K562 (cell line): ENCODE data around the gene AKT1S1. TPM values are rescaled to one million over a fixed set of nuclear protein-coding genes. Genes with fewer than 3 reads are reported as not detected.

Source experiments
- CCNT2 ChIP-seq: IDR thresholded peaks from 2 replicates; pipeline ENCODE4 v1.6.1; 2011; ENCODE audit warnings: borderline replicate concordance, low read depth, mild to moderate bottlenecking, moderate library complexity, mixed read lengths, low read length; ENCODE audit not compliant: insufficient read length; ENCODE audit errors: extremely low read depth
- EP300 ChIP-seq: IDR thresholded peaks from 2 replicates; pipeline ENCODE4 v1.6.1; 2012; ENCODE audit warnings: low read length, improper control_type of control experiment
- RUNX1 ChIP-seq: sonication (generic); IDR thresholded peaks from 2 replicates; pipeline ENCODE4 v1.6.1; 2016; ENCODE audit warnings: antibody characterized with exemption, low read depth
- SETDB1 ChIP-seq: IDR thresholded peaks from one replicate; pipeline ENCODE4 v1.6.1; 2012; ENCODE audit warnings: low read length, control low read depth, inconsistent platforms
- SRSF7 ChIP-seq: fragments of 200-400 bp; formaldehyde crosslinking; optimal IDR thresholded peaks from 2 replicates; pipeline ENCODE3; 2017; ENCODE audit warnings: mild to moderate bottlenecking, low read depth, low read length
- TARDBP ChIP-seq: fragments of 450-650 bp; IDR thresholded peaks from 2 replicates; pipeline ENCODE4 v1.6.1; 2016
- TEAD4 ChIP-seq, 2 experiments: sonication (generic) in 1 of 2; formaldehyde crosslinking in 1 of 2; IDR thresholded peaks; 2 replicates each; pipeline versions ENCODE4 v1.6.1 to v1.8.0; 2012 to 2022; ENCODE audit warnings: borderline replicate concordance in 1 of 2, inconsistent platforms in 1 of 2, low read length in 1 of 2, mild to moderate bottlenecking in 1 of 2, missing genetic modification reagents in 1 of 2
- ZBTB1 ChIP-seq: sonication (generic); formaldehyde crosslinking; IDR thresholded peaks from 2 replicates; pipeline ENCODE4 v1.8.1; 2023; ENCODE audit warnings: missing genetic modification reagents, low read depth, mild to moderate bottlenecking, borderline replicate concordance
- ZNF143 ChIP-seq: sonication (generic); formaldehyde crosslinking; IDR thresholded peaks from 2 replicates; pipeline ENCODE4 v1.9.0; 2022; ENCODE audit warnings: mild to moderate bottlenecking, missing genetic modification reagents
- ZNF217 ChIP-seq: sonication (generic); formaldehyde crosslinking; IDR thresholded peaks from 2 replicates; pipeline ENCODE4 v1.8.0; 2022; ENCODE audit warnings: mild to moderate bottlenecking, missing genetic modification reagents
- ZNF695 ChIP-seq: fragments of 450-650 bp; formaldehyde crosslinking; IDR thresholded peaks from 2 replicates; pipeline ENCODE4 v1.4.0; 2020; ENCODE audit warnings: mild to moderate bottlenecking, moderate library complexity
- polyA plus RNA-seq, 8 experiments: library from polyadenylated mRNA; depleted of rRNA in 4 of 8; stranded (reverse) in 5 of 8; unstranded in 3 of 8; fragments of >200 nt; fragmentation: Nextera tagmentation in 2 of 8; fragmentation: Illumina TruSeq in 1 of 8; extraction: Ambion mirVana in 2 of 8; extraction: Trizol in 1 of 8; gene quantifications; 2 replicates each; pipeline versions ENCODE4 v1.2.1 to v1.2.3, GENCODE V29; 2011 to 2014; ENCODE audit warnings: inconsistent platforms in 1 of 8, missing spikeins in 1 of 8
- total RNA-seq, 7 experiments: library from RNA; depleted of rRNA in 6 of 7; stranded (reverse); fragments of >200 nt in 6 of 7; fragmentation: Illumina TruSeq in 2 of 7; extraction: Trizol in 2 of 7; gene quantifications; 2 replicates each; pipeline versions ENCODE4 v1.2.1 to v1.2.3, GENCODE V29; 2011 to 2021; ENCODE audit warnings: low replicate concordance in 1 of 7
- TF ChIP-seq, protein P1 (sequence below): fragments of 250-450 bp; sonication (Bioruptor Pico); IDR thresholded peaks from 2 replicates; pipeline ENCODE4 v1.4.0; 2020
- TF ChIP-seq, protein P2 (sequence below): sonication (generic); formaldehyde crosslinking; IDR thresholded peaks from 2 replicates; pipeline ENCODE4 v1.8.0; 2022; ENCODE audit warnings: missing genetic modification reagents, mild to moderate bottlenecking, borderline replicate concordance
- TF ChIP-seq, protein P3 (sequence below): sonication (generic); formaldehyde crosslinking; IDR thresholded peaks from 2 replicates; pipeline ENCODE4 v1.8.0; 2022; ENCODE audit warnings: mild to moderate bottlenecking, missing genetic modification reagents
- TF ChIP-seq, protein P4 (sequence below): sonication (generic); formaldehyde crosslinking; IDR thresholded peaks from 2 replicates; pipeline ENCODE4 v1.4.0; 2020; ENCODE audit warnings: mild to moderate bottlenecking, missing genetic modification reagents

AKT1S1 gene
- total and polyA plus RNA-seq, 9 of the 15 experiments (the other 6 are each of a cell fraction or from before 2014, with no cell fraction given): 1.2 to 50.3 (median 17.1) TPM

DNA sequence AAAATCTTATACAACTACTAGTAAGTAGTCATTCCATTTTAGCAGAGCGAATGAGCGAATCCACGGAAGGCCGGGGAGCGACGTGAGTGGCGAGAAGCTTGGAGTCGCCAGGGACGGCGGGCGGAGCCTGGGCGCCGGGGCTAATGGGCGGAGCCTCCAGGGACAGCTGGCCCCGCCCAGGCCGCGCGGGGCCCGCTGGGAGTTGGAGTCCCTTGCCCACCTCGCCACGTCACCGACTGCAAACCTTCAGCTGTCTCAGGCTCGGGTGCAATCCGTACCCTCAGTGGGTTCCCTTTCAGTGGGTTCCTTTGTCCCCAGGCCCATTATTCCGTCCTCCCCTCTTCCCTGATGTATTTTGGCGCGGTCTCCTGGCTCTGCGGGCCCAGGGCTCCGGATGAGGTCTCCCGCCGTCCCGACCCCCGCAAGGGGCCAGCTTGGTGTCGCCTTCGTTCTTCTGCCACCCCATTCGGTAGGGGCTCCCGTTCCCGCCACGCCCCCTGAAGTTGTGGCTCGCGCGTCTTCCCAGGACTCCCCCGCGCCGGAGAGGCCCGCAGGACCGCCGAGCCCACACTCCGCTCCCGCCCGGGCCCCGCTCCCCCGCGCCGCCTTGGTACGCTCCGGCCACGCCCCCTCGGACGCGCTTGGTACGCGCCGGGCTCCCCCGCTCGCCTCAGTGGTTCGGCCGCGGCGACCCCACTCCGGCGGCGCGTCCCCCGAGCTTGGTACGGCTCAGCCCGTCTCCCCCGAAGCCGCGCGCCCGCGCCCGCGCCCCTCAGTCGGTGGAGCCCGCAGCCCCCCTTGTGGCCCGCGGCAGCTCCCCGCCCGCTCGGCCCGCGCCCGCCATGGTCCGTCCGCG is 26.4 kb downstream of the AKT1S1 start, which contains the start of gene PTOV1 (continued):
- TF ChIP-seq ZBTB1 (CRISPR knock-in tag) (peak; percentile 94; the same call in 1 of the 2 replicates), RUNX1 (no peak), TEAD4 (IDR thresholded peaks at IDR 0.05; ENCODE audit: low read length) (no peak), TEAD4 (CRISPR knock-in tag; IDR thresholded peaks at IDR 0.05; ENCODE audit: borderline replicate concordance) (no peak), CCNT2 (peak; percentile 73), ZNF143 (CRISPR knock-in tag) (peak; percentile 88), ZNF695 (CRISPR knock-in tag) (no peak), ZNF217 (CRISPR knock-in tag) (no peak), SRSF7 (no peak), TARDBP (peak; percentile 87; the same call in 1 of the 2 replicates), EP300 (peak; percentile 14; the same call in 1 of the 2 replicates), SETDB1 (no peak)
- TF ChIP-seq, protein P1, sequence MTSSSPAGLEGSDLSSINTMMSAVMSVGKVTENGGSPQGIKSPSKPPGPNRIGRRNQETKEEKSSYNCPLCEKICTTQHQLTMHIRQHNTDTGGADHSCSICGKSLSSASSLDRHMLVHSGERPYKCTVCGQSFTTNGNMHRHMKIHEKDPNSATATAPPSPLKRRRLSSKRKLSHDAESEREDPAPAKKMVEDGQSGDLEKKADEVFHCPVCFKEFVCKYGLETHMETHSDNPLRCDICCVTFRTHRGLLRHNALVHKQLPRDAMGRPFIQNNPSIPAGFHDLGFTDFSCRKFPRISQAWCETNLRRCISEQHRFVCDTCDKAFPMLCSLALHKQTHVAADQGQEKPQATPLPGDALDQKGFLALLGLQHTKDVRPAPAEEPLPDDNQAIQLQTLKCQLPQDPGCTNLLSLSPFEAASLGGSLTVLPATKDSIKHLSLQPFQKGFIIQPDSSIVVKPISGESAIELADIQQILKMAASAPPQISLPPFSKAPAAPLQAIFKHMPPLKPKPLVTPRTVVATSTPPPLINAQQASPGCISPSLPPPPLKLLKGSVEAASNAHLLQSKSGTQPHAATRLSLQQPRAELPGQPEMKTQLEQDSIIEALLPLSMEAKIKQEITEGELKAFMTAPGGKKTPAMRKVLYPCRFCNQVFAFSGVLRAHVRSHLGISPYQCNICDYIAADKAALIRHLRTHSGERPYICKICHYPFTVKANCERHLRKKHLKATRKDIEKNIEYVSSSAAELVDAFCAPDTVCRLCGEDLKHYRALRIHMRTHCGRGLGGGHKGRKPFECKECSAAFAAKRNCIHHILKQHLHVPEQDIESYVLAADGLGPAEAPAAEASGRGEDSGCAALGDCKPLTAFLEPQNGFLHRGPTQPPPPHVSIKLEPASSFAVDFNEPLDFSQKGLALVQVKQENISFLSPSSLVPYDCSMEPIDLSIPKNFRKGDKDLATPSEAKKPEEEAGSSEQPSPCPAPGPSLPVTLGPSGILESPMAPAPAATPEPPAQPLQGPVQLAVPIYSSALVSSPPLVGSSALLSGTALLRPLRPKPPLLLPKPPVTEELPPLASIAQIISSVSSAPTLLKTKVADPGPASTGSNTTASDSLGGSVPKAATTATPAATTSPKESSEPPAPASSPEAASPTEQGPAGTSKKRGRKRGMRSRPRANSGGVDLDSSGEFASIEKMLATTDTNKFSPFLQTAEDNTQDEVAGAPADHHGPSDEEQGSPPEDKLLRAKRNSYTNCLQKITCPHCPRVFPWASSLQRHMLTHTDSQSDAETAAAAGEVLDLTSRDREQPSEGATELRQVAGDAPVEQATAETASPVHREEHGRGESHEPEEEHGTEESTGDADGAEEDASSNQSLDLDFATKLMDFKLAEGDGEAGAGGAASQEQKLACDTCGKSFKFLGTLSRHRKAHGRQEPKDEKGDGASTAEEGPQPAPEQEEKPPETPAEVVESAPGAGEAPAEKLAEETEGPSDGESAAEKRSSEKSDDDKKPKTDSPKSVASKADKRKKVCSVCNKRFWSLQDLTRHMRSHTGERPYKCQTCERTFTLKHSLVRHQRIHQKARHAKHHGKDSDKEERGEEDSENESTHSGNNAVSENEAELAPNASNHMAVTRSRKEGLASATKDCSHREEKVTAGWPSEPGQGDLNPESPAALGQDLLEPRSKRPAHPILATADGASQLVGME (CRISPR knock-in tag): no peak
- TF ChIP-seq, protein P2, sequence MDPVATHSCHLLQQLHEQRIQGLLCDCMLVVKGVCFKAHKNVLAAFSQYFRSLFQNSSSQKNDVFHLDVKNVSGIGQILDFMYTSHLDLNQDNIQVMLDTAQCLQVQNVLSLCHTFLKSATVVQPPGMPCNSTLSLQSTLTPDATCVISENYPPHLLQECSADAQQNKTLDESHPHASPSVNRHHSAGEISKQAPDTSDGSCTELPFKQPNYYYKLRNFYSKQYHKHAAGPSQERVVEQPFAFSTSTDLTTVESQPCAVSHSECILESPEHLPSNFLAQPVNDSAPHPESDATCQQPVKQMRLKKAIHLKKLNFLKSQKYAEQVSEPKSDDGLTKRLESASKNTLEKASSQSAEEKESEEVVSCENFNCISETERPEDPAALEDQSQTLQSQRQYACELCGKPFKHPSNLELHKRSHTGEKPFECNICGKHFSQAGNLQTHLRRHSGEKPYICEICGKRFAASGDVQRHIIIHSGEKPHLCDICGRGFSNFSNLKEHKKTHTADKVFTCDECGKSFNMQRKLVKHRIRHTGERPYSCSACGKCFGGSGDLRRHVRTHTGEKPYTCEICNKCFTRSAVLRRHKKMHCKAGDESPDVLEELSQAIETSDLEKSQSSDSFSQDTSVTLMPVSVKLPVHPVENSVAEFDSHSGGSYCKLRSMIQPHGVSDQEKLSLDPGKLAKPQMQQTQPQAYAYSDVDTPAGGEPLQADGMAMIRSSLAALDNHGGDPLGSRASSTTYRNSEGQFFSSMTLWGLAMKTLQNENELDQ (CRISPR knock-in tag): no peak
- TF ChIP-seq, protein P3, sequence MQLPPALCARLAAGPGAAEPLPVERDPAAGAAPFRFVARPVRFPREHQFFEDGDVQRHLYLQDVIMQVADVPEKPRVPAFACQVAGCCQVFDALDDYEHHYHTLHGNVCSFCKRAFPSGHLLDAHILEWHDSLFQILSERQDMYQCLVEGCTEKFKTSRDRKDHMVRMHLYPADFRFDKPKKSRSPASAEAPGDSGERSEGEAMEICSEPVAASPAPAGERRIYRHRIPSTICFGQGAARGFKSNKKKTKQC: peak; percentile 86
- TF ChIP-seq, protein P4, sequence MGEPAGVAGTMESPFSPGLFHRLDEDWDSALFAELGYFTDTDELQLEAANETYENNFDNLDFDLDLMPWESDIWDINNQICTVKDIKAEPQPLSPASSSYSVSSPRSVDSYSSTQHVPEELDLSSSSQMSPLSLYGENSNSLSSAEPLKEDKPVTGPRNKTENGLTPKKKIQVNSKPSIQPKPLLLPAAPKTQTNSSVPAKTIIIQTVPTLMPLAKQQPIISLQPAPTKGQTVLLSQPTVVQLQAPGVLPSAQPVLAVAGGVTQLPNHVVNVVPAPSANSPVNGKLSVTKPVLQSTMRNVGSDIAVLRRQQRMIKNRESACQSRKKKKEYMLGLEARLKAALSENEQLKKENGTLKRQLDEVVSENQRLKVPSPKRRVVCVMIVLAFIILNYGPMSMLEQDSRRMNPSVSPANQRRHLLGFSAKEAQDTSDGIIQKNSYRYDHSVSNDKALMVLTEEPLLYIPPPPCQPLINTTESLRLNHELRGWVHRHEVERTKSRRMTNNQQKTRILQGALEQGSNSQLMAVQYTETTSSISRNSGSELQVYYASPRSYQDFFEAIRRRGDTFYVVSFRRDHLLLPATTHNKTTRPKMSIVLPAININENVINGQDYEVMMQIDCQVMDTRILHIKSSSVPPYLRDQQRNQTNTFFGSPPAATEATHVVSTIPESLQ (CRISPR knock-in tag): no peak
